GM12891 (cell line): Measurements from ENCODE around the gene MAGI3.

ENCODE experiments used
- POLR2A ChIP-seq: IDR thresholded peaks from 2 replicates; pipeline ENCODE4 v1.6.1; 2011; ENCODE audit warnings: low read depth, low read length, control low read depth
- POLR2AphosphoS5 ChIP-seq: IDR thresholded peaks from 2 replicates; pipeline ENCODE4 v1.6.1; 2011; ENCODE audit warnings: low read depth, low read length, control low read depth
- TAF1 ChIP-seq: IDR thresholded peaks from 2 replicates; pipeline ENCODE4 v1.6.1; 2011; ENCODE audit warnings: low read depth, low read length, control low read depth

- TF ChIP-seq POLR2A (no peak), POLR2AphosphoS5 (no peak), TAF1 (no peak)
These were observed 5.8 kb downstream of the MAGI3 start for GRCh38 chr1:113396102-113396501.
